SJCRH30 (cell line): ENCODE measurements around the gene CHDH. TPM values are rescaled to one million over a fixed set of nuclear protein-coding genes. Genes with fewer than 3 reads are reported as not detected.

Experiments
- DNase-seq, 2 experiments: peaks; one replicate each; pipeline ENCODE4 v3.0.0-alpha.2; 2015 to 2020
- H3K27ac ChIP-seq: fragments of 250-450 bp; sonication (Bioruptor Pico); 2 replicates; pipeline ENCODE4 v1.5.1; 2020; ENCODE audit warnings: mild to moderate bottlenecking, moderate library complexity
- H3K27me3 ChIP-seq: fragments of 250-450 bp; sonication (Bioruptor Pico); 2 replicates; pipeline ENCODE4 v1.5.1; 2020; ENCODE audit warnings: mild to moderate bottlenecking, moderate library complexity
- H3K36me3 ChIP-seq: fragments of 250-450 bp; sonication (Bioruptor Pico); 2 replicates; pipeline ENCODE4 v1.5.1; 2020; ENCODE audit warnings: mild to moderate bottlenecking, moderate library complexity
- H3K4me1 ChIP-seq: fragments of 250-450 bp; sonication (Bioruptor Pico); 2 replicates; pipeline ENCODE4 v1.5.1; 2020; ENCODE audit warnings: mild to moderate bottlenecking, moderate library complexity
- H3K4me3 ChIP-seq: fragments of 250-450 bp; sonication (Bioruptor Pico); 2 replicates; pipeline ENCODE4 v1.5.1; 2020; ENCODE audit warnings: mild to moderate bottlenecking, moderate library complexity
- H3K9me3 ChIP-seq: fragments of 250-450 bp; sonication (Bioruptor Pico); replicated peaks from 2 replicates; pipeline ENCODE4 v1.5.1; 2020; ENCODE audit warnings: mild to moderate bottlenecking, moderate library complexity
- total RNA-seq: library from RNA; depleted of rRNA; stranded (reverse); fragments of >200 nt; shearing (Covaris generic); gene quantifications from 2 replicates; pipeline ENCODE4 v1.2.3, GENCODE V29; 2014

CHDH gene
- total RNA-seq, 1 experiment from 2014 or later: 0.42 TPM

GRCh38 chr3:53812434-53812833 is 33.8 kb downstream of the CHDH start:
- Histone ChIP-seq H3K4me1 (no peaks in the 10 kb centered on the region), H3K36me3 (no peaks in the 10 kb centered on the region), H3K9me3 (no peaks in the 10 kb centered on the region), H3K4me3 (no peak overlapping the region), H3K27me3 (no peaks in the 10 kb centered on the region), H3K27ac (no peak overlapping the region)
- peak in 1 of 2 experiments; percentile 22 for DNase-seq

GRCh38 chr3:53811143-53811927 is 34.9 kb downstream of the CHDH start:
- H3K4me3 ChIP-seq: no peak overlapping the region
- no peaks in the 10 kb centered on the region for H3K4me1 ChIP-seq
- no peak for DNase-seq
- H3K9me3 ChIP-seq: no peaks in the 10 kb centered on the region
- H3K27ac ChIP-seq: no peak overlapping the region
- H3K36me3 ChIP-seq: no peaks in the 10 kb centered on the region
- H3K27me3 ChIP-seq: peaks cover 5% of the 10 kb centered on the region; the same call in 1 of the 2 replicates

GRCh38 chr3:53809764-53810400 is 36.3 kb downstream of the CHDH start:
- Histone ChIP-seq H3K4me1 (no peaks in the 10 kb centered on the region), H3K36me3 (no peaks in the 10 kb centered on the region), H3K9me3 (no peaks in the 10 kb centered on the region), H3K27me3 (peaks cover 5% of the 10 kb centered on the region; the same call in 1 of the 2 replicates), H3K27ac (no peak overlapping the region), H3K4me3 (no peak overlapping the region)
- no peak for DNase-seq

DNA sequence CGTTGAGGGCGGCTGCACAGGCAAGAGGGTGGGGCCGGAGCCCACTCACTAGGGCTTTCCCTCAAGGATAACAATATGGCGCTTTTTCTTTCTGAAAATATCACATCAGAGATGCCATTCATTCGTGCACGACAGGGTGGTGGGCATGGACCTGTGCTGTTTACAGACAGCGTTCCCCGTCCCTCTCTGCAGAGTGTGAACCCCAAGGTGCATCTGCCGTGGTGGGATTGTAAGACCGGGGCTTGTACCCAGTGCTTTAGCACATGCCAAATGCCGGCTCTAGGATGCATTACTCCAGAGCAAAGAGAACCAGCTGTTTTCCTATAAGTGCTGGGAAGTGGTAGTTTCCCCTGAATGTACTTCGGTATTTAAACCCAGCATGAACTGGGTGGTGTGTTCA is 37.0 kb downstream of the CHDH start:
- Histone ChIP-seq H3K36me3 (no peaks in the 10 kb centered on the region), H3K27me3 (peaks cover 5% of the 10 kb centered on the region; the same call in 1 of the 2 replicates), H3K4me1 (no peaks in the 10 kb centered on the region), H3K9me3 (no peaks in the 10 kb centered on the region), H3K4me3 (no peak overlapping the region), H3K27ac (no peak overlapping the region)
- DNase-seq: no peak

DNA sequence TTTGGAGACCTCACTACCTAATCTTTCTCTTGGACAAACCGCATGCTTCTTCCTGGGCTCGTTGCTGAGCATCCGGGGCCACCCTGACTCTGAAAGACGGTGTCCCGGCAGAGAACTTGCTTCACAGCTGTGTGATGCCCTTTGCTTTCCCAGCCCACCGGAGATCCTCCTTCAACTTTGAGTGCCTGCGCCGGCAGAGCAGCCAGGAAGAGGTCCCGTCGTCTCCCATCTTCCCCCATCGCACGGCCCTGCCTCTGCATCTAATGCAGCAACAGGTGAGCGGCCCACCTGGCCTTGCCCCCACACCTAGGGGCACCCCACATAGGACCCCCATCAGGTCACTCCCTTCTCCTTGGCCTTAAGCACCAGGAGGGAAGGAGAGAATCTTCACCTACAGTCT is 37.7 kb downstream of the CHDH start:
- Histone ChIP-seq H3K36me3 (no peaks in the 10 kb centered on the region), H3K27ac (no peak overlapping the region), H3K4me1 (no peaks in the 10 kb centered on the region), H3K9me3 (no peaks in the 10 kb centered on the region), H3K4me3 (no peak overlapping the region), H3K27me3 (peaks cover 8% of the 10 kb centered on the region; the same call in 1 of the 2 replicates)
- DNase-seq: no peak

- Histone ChIP-seq H3K27ac (no peak overlapping the region), H3K9me3 (no peaks in the 10 kb centered on the region), H3K27me3 (peaks cover 10% of the 10 kb centered on the region; the same call in 1 of the 2 replicates), H3K36me3 (no peaks in the 10 kb centered on the region), H3K4me3 (no peak overlapping the region), H3K4me1 (no peaks in the 10 kb centered on the region)
- DNase-seq: no peak
These were observed 39.0 kb downstream of the CHDH start for GRCh38 chr3:53807117-53807810.

DNA sequence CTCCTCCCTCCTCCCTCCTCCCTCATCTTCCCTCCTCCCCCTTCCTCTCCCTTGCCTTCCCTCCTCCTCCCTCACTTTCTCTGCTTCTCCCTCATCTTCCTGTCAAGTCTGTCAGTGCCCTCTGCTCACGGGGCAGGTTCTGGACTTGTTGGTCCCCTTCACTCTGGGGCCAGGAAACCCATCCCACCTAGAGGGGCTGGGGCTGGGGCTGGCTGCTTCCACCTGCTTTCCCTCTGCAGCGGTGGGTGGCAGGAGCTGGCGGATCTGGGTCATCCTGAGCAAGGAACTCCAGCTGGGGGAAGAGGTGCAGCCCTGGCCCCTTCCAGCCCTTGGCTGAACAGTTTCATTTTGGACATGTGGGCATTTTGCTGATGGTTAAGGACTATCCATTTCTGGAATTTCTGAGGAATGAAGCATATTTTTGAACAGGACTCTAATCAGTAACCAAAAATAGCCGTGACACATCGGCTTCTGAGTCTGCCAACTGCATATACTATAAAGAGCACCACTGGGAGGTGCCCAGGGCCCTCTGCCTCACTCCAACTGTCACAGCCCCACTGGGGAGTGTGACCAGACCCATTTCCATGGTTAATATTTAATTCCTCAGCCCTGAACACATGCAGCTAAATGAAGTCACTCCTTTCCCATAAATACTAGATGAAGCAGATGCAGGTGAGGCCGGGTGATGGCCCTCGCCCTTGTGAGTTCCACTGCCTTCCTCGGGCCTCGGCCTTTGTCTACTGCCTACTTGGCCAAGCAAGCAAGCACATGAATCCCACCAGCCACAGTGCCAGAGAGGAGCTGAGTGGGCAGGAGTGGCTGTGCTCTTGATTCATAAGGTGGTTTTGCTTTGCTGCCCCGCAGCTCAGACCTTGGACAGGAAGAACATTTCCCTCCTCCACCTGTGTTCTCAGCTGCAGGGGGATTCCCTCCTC is 39.8 kb downstream of the CHDH start:
- H3K4me3 ChIP-seq: no peak overlapping the region
- H3K27ac ChIP-seq: no peak overlapping the region
- no peaks in the 10 kb centered on the region for H3K9me3 ChIP-seq
- no peaks in the 10 kb centered on the region for H3K4me1 ChIP-seq
- peaks cover 10% of the 10 kb centered on the region; the same call in 1 of the 2 replicates for H3K27me3 ChIP-seq
- no peak for DNase-seq
- H3K36me3 ChIP-seq: no peaks in the 10 kb centered on the region

DNA sequence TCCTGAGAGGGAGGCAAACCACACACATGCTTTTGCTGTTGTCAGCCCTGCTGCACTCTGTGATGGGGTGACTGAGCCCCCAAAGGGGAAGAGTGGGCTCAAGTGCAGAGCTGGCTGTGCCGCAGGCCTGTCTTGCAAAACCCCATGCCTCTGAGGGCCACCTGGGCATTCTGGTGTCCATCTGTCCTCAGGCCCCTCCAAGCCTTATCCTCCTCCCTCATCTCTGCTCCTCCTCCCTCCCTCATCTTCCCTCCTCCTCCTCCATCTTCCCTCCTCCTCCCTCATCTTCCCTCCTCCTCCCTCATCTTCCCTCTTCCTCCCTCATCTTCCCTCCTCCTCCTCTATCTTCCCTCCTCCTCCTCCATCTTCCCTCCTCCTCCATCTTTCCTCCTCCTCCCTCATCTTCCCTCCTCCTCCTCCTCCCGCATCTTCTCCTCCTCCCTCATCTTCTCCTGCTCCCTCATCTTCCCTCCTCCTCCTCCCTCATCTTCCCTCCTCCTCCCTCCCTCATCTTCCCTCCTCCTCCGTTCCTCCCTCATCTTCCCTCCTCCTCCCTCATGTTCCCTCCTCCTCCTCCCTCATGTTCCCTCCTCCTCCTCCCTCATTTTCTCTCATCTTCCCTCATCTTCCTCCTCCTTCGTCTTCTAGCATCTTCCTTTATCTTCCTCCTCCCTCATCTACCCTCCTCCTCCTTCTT is 40.6 kb downstream of the CHDH start:
- H3K4me1 ChIP-seq: no peaks in the 10 kb centered on the region
- H3K27me3 ChIP-seq: peaks cover 10% of the 10 kb centered on the region; the same call in 1 of the 2 replicates
- no peak for DNase-seq
- H3K4me3 ChIP-seq: no peak overlapping the region
- no peak overlapping the region for H3K27ac ChIP-seq
- no peaks in the 10 kb centered on the region for H3K36me3 ChIP-seq
- no peaks in the 10 kb centered on the region for H3K9me3 ChIP-seq

DNA sequence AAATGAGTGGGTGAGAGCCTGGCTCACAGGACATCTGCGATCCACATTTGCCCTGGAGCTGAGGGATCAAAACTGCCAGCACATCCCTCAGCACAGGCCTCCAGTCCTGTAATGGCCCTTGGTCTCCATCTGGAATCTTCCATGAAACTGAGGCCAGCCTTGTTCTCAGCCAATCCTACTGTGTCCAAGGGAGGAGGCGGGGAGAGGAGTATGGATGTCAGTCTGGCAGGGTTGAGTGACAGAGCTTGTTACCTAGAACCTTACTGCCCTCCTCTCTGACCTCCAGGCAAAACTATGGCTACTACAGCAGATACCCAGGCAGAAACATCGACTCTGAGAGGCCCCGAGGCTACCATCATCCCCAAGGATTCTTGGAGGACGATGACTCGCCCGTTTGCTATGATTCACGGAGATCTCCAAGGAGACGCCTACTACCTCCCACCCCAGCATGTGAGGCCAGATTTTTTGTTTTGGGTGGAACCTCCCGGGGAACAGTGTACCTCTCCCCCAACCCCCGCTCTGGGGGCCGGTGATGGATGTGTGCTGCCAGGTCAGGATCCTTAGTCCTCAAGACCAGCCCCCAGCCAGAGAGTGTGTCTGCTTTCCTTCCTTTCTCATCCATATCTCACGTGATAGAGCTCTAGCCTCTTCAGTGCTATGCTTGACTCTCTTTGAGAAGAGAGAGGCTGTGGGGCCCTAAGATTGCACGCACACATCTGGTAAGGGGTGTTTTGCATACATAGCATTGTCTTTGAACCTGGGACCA is 41.3 kb downstream of the CHDH start:
- Histone ChIP-seq H3K4me1 (no peaks in the 10 kb centered on the region), H3K27ac (no peak overlapping the region), H3K27me3 (peaks cover 10% of the 10 kb centered on the region; the same call in 1 of the 2 replicates), H3K9me3 (no peaks in the 10 kb centered on the region), H3K4me3 (no peak overlapping the region), H3K36me3 (no peaks in the 10 kb centered on the region)
- no peak for DNase-seq

DNA sequence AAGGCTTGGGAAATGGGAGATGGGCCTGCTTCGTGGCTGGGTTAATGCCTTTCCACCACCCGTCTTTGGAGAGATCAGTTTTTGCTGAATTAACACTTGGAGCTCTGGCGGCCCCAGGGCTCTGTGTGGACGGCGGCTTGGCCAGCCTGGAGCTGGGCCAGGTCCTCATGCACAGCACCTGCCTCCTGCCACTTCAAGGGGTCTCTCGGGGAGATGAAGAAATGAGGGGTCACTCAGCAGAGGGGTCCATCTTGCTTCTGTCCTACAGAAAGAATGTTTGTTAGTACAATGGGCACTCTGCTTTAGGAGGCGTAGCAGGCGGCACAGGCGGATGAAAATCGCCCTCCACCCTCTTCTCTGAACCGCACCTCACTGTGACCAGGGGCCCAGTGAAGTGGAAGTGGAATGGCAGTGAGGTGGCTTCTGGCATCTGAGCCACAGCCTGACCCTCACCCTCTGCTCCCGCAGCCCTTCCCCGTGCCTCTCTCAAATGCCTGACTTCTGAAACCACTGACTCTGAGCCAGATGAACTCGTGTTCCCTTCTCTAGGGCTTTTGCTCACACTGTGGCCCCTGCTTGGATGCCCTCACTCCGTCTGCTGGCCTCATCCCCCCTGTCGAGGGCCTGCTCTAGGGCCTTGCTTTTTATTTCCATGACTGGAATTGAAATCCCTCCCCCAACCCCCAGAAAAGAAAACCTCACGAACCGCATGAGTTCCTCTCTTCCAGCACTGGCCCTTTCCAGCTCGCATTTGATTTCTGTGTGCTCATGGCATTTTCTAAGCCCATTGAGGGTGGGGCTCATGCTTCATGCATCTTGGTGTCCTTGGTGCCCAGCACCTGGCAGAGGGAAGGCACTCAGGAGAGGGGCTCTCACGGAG is 42.2 kb downstream of the CHDH start:
- Histone ChIP-seq H3K27ac (no peak overlapping the region), H3K9me3 (no peaks in the 10 kb centered on the region), H3K4me3 (no peak overlapping the region), H3K4me1 (no peaks in the 10 kb centered on the region), H3K36me3 (no peaks in the 10 kb centered on the region), H3K27me3 (peaks cover 10% of the 10 kb centered on the region; the same call in 1 of the 2 replicates)
- no peak for DNase-seq

- H3K27me3 ChIP-seq: peaks cover 10% of the 10 kb centered on the region; the same call in 1 of the 2 replicates
- no peak overlapping the region for H3K4me3 ChIP-seq
- no peak for DNase-seq
- no peaks in the 10 kb centered on the region for H3K9me3 ChIP-seq
- H3K36me3 ChIP-seq: no peaks in the 10 kb centered on the region
- no peak overlapping the region for H3K27ac ChIP-seq
- H3K4me1 ChIP-seq: no peaks in the 10 kb centered on the region
These were observed 42.9 kb downstream of the CHDH start for GRCh38 chr3:53803124-53803815.
